K562 (cell line): ENCODE data around the gene CNOT4. TPM values are rescaled to one million over a fixed set of nuclear protein-coding genes. Genes with fewer than 3 reads are reported as not detected.

Experiments
- BCOR ChIP-seq: fragments of 450-650 bp; IDR thresholded peaks from 2 replicates; pipeline ENCODE4 v1.6.1; 2016
- BDP1 ChIP-seq: IDR thresholded peaks from 3 replicates; pipeline ENCODE4 v1.6.1; 2011; ENCODE audit not compliant: insufficient read length, insufficient read depth
- FOXM1 ChIP-seq, 2 experiments: fragments of 450-650 bp in 1 of 2; sonication (generic) in 1 of 2; formaldehyde crosslinking in 1 of 2; IDR thresholded peaks; 2 replicates each; pipeline versions ENCODE4 v1.6.1 to v1.9.0; 2017 to 2022; ENCODE audit warnings: low read depth in 2 of 2, mild to moderate bottlenecking in 2 of 2, missing genetic modification reagents in 1 of 2, moderate library complexity in 1 of 2
- MNT ChIP-seq, 2 experiments: fragments of 450-650 bp; conservative IDR thresholded peaks; 2 replicates each; pipeline ENCODE4 v1.6.1; 2017; ENCODE audit warnings: mild to moderate bottlenecking in 2 of 2, moderate library complexity in 2 of 2
- NCOA1 ChIP-seq: fragments of 450-650 bp; IDR thresholded peaks from 2 replicates; pipeline ENCODE4 v1.6.1; 2016; ENCODE audit warnings: low read depth
- RAD51 ChIP-seq: fragments of 450-650 bp; IDR thresholded peaks from 2 replicates; pipeline ENCODE4 v1.7.1; 2016; ENCODE audit warnings: low read depth, mild to moderate bottlenecking, borderline replicate concordance
- RBFOX2 ChIP-seq: fragments of 200-400 bp; formaldehyde crosslinking; IDR thresholded peaks from 2 replicates; pipeline ENCODE4 v1.6.1; 2017; ENCODE audit warnings: low read depth, mild to moderate bottlenecking, low read length, moderate library complexity
- RBM34 ChIP-seq: fragments of 200-400 bp; formaldehyde crosslinking; IDR thresholded peaks from 2 replicates; pipeline ENCODE4 v1.6.1; 2018; ENCODE audit warnings: low read length, borderline replicate concordance; ENCODE audit not compliant: insufficient read depth
- SIRT6 ChIP-seq: IDR thresholded peaks from one replicate; pipeline ENCODE4 v1.6.1; 2012; ENCODE audit warnings: low read depth, mild to moderate bottlenecking, control low read depth, inconsistent platforms, low read length, moderate library complexity
- XRCC4 ChIP-seq: IDR thresholded peaks from one replicate; pipeline ENCODE4 v1.6.1; 2011; ENCODE audit not compliant: insufficient read depth, insufficient read length; ENCODE audit errors: extremely low read depth
- ZBTB40 ChIP-seq, 2 experiments: fragments of 450-650 bp in 1 of 2; sonication (generic) in 1 of 2; formaldehyde crosslinking in 1 of 2; IDR thresholded peaks; 2 replicates each; pipeline versions ENCODE4 v1.7.1 to v1.9.0; 2016 to 2022; ENCODE audit warnings: inconsistent platforms in 1 of 2, mild to moderate bottlenecking in 1 of 2, missing genetic modification reagents in 1 of 2
- ZNF830 ChIP-seq: fragments of 250-450 bp; sonication (Bioruptor Pico); IDR thresholded peaks from 2 replicates; pipeline ENCODE4 v1.5.0; 2021; ENCODE audit warnings: mild to moderate bottlenecking
- ZSCAN29 ChIP-seq: fragments of 450-650 bp; IDR thresholded peaks from 2 replicates; pipeline ENCODE4 v1.6.1; 2017
- polyA plus RNA-seq, 8 experiments: library from polyadenylated mRNA; depleted of rRNA in 4 of 8; stranded (reverse) in 5 of 8; unstranded in 3 of 8; fragments of >200 nt; fragmentation: Nextera tagmentation in 2 of 8; fragmentation: Illumina TruSeq in 1 of 8; extraction: Ambion mirVana in 2 of 8; extraction: Trizol in 1 of 8; gene quantifications; 2 replicates each; pipeline versions ENCODE4 v1.2.1 to v1.2.3, GENCODE V29; 2011 to 2014; ENCODE audit warnings: inconsistent platforms in 1 of 8, missing spikeins in 1 of 8
- total RNA-seq, 7 experiments: library from RNA; depleted of rRNA in 6 of 7; stranded (reverse); fragments of >200 nt in 6 of 7; fragmentation: Illumina TruSeq in 2 of 7; extraction: Trizol in 2 of 7; gene quantifications; 2 replicates each; pipeline versions ENCODE4 v1.2.1 to v1.2.3, GENCODE V29; 2011 to 2021; ENCODE audit warnings: low replicate concordance in 1 of 7
- TF ChIP-seq, protein P1 (sequence below), 2 experiments: fragments of 200-800 bp in 1 of 2; sonication (Bioruptor generic) in 1 of 2; sonication (generic) in 1 of 2; formaldehyde crosslinking in 1 of 2; IDR thresholded peaks in 1 of 2; conservative IDR thresholded peaks in 1 of 2; 2 replicates each; pipeline versions ENCODE4 v1.5.0 to v1.6.1; 2016 to 2020; ENCODE audit warnings: missing compliant biosample characterization in 1 of 2, missing genetic modification characterization in 1 of 2, missing genetic modification reagents in 1 of 2

The CNOT4 gene
- total and polyA plus RNA-seq, 9 of the 15 experiments (the other 6 are each of a cell fraction or from before 2014, with no cell fraction given): 8.6 to 24.1 (median 15.4) TPM

DNA sequence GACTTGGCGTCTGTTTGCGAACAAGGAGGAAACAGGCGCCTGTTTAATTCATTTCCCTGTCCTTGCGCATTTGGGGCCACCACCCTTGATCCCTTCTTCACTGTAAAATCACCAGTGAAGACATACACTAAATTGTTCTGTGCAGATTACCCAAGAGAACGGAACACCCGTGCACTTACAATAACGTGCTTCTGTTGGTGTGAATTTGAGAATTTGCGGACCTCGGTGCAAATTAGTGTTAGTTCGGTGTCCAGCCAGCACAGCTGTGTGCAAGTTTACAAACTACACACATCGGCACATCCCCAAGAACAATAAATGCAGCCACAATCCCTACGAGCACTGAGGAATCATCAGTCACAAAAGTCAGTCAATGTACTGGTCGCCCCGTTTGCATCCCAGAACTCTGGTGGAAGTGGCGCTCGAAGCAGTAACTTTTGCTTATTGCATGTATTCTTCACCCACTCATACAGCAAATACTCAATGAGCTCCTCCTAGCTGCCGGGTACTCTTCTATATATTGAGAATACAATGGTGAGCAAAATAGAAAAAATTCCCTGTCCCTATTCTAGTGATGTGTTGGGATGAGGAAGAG lies 786 bp upstream of the CNOT4 start (continued):
- TF ChIP-seq RAD51 (no peak), XRCC4 (no peak), MNT (conservative IDR thresholded peaks at IDR 0.05) (no peak), RBM34 (no peak), ZSCAN29 (no peak), BDP1 (no peak), SIRT6 (no peak), ZNF830 (CRISPR knock-in tag) (0 out of 2 replicates have a peak, but pooled peaks have one; percentile 26), ZBTB40 (IDR thresholded peaks at IDR 0.05) (no peak), ZBTB40 (CRISPR knock-in tag; IDR thresholded peaks at IDR 0.05) (no peak), BCOR (no peak), NCOA1 (no peak), FOXM1 (IDR thresholded peaks at IDR 0.05; ENCODE audit: low read depth) (no peak), FOXM1 (CRISPR knock-in tag; IDR thresholded peaks at IDR 0.05; ENCODE audit: low read depth) (no peak), RBFOX2 (no peak)
- TF ChIP-seq, protein P1, sequence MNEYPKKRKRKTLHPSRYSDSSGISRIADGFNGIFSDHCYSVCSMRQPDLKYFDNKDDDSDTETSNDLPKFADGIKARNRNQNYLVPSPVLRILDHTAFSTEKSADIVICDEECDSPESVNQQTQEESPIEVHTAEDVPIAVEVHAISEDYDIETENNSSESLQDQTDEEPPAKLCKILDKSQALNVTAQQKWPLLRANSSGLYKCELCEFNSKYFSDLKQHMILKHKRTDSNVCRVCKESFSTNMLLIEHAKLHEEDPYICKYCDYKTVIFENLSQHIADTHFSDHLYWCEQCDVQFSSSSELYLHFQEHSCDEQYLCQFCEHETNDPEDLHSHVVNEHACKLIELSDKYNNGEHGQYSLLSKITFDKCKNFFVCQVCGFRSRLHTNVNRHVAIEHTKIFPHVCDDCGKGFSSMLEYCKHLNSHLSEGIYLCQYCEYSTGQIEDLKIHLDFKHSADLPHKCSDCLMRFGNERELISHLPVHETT (CRISPR knock-in tag; conservative IDR thresholded peaks at IDR 0.05 in 1 of 2, IDR thresholded peaks at IDR 0.05 in 1 of 2): peak in 1 of 2 experiments; percentile 4; a peak in 1 of 4 replicates
